ENCODE results near the gene KRTAP2-4.

Gene KRTAP2-4

DNA sequence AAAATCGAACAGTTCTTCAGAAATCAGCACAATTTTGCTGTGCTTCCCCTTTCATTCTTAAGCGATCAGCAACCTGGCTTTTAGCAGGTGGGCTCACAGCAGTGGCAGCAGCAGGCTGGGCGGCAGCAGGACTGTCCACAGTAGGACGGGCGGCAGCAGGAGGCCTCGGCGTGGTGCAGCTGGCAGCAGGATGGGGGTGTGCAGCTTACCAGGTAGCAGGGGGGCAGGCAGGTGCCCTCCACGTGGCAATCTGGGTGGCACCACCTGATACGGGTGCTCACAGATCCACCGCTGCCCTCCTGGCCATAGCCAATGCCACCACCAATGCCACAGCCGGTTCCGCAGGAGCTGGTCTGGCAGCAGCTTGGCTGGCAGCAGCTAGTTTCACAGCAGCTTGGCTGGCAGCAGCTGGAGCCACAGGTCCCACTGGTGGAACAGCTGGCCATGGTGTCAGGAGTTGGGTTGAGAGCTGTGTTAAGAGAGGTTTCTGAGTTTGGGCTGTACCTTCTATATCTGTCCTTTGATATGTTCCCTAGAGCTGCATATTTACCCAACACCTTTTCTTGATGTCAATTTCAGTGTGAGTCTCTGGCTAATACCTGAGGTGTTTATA lies 35.9 kb downstream of the KRTAP2-4 start, which contains the start of gene KRTAP1-4:
KRTAP1-4 (minus strand) TSS at position 563 of the 613 bp plus-strand sequence; CDS start at position 446, 117 bp downstream.
- DNase-seq = no peak

GRCh38 chr17:41026715-41027471 lies 38.8 kb downstream of the KRTAP2-4 start, which contains the start of gene KRTAP1-5:
KRTAP1-5 (minus strand) TSS chr17:41027208; CDS start chr17:41027155, 53 bp downstream.
- no peak for DNase-seq

DNA sequence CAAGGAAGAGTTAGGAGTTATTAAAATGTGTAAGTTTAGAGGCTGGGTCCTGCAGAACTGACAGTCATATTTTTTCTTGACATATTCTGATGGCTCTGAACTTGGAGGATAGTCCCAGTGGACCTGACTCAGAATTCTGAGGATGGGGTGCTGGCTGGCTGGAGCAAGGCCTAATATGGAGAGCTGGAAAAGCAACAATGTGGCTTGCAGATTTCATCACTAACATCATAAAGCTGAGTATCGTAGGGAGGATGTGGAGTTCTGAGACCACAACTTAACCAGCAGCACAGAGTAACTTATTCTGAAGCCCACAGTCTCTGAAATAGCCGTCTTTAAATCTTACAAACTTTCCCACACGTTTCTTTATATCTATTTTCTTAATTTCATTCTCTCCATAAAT lies 41.0 kb downstream of the KRTAP2-4 start:
- no peak for DNase-seq

- no peak for DNase-seq
These were observed 45.3 kb downstream of the KRTAP2-4 start for GRCh38 chr17:41020336-41020735.

DNA sequence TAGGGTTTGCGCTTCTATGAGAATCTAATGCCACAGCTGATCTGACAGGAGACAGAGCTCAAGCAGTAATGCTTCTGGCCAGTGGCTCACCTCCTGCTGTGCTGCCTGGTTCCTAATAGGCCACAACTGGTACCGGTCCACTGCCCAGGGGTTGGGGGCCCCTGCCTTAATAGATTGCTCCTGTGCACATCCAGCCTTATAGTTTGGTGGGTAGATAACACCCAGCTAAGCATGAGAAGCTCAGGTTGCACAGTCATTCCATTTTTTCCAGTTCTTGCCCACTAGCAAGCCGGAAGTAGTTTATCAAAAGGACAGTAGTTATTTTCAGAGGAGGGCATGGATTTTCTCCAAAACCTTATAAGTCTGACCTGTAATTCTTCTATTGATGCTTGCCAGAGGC lies 46.3 kb downstream of the KRTAP2-4 start:
- no peak for DNase-seq

- DNase-seq = no peak
These were observed 47.1 kb downstream of the KRTAP2-4 start for GRCh38 chr17:41018541-41018940.

GRCh38 chr17:41016578-41017215 lies 49.0 kb downstream of the KRTAP2-4 start:
- no peak for DNase-seq

GRCh38 chr17:41015454-41015853 lies 50.2 kb downstream of the KRTAP2-4 start:
- DNase-seq = no peak

All from NCI-H1436 treated with DMSO at 0.1 percent for 48 hours (cell line).